Calu3 (cell line): ENCODE data around the gene MAP1LC3A. TPM values are rescaled to one million over a fixed set of nuclear protein-coding genes. Genes with fewer than 3 reads are reported as not detected.
A peak's percentile ranks its signal among the peaks of the same experiment; 100 is the strongest.

Experiments used
- BruUV-seq: library from RNA; stranded (reverse); fragments of 400-500 nt; replicated peaks from 2 replicates; lab custom pipeline; 2021; lab: Mats Ljungman, UMichigan
- CTCF ChIA-PET: fragments of 300-600 bp; sonication (Branson Sonifier 250); formaldehyde crosslinking; loops from one replicate; lab custom pipeline; 2022; ENCODE audit warnings: antibody characterized with exemption; lab: Charles Lee
- DNase-seq: peaks from one replicate; pipeline ENCODE4 v3.0.0; 2022
- H3K27ac Mint-ChIP-seq: one replicate; pipeline ENCODE4 v1.8.0; 2022; ENCODE audit warnings: mixed read lengths; ENCODE audit not compliant: unreplicated experiment
- H3K27me3 Mint-ChIP-seq: one replicate; pipeline ENCODE4 v1.8.0; 2022; ENCODE audit warnings: mixed read lengths; ENCODE audit not compliant: unreplicated experiment
- H3K36me3 Mint-ChIP-seq: one replicate; pipeline ENCODE4 v1.8.0; 2022; ENCODE audit warnings: mild to moderate bottlenecking, moderate library complexity, mixed read lengths; ENCODE audit not compliant: insufficient read depth, unreplicated experiment
- H3K4me1 Mint-ChIP-seq: one replicate; pipeline ENCODE4 v1.8.0; 2022; ENCODE audit warnings: mild to moderate bottlenecking, low read depth, mixed read lengths; ENCODE audit not compliant: unreplicated experiment
- H3K4me3 Mint-ChIP-seq: one replicate; pipeline ENCODE4 v1.8.0; 2022; ENCODE audit warnings: mild to moderate bottlenecking, low read depth, moderate library complexity, mixed read lengths; ENCODE audit not compliant: unreplicated experiment
- H3K9me3 Mint-ChIP-seq: one replicate; pipeline ENCODE4 v1.8.0; 2022; ENCODE audit warnings: low read depth, mixed read lengths; ENCODE audit not compliant: unreplicated experiment
- intact Hi-C: fragments of 100-400 bp; cut with micrococcal nuclease; formaldehyde crosslinking; loops from one replicate; pipeline ENCODE4 v1.10.0; 2022; ENCODE audit not compliant: unreplicated experiment
- total RNA-seq: library from RNA; stranded (reverse); gene quantifications from 2 replicates; pipeline ENCODE4 v1.2.3, GENCODE V29; 2022
- TF ChIP-seq, protein P1 (sequence below): fragments of 200-600 bp; IDR thresholded peaks from one replicate; pipeline ENCODE4 v1.8.0; 2022; ENCODE audit warnings: antibody characterized with exemption; ENCODE audit not compliant: unreplicated experiment

The MAP1LC3A gene
- total RNA-seq, 1 experiment from 2014 or later, result 0.78 TPM

DNA sequence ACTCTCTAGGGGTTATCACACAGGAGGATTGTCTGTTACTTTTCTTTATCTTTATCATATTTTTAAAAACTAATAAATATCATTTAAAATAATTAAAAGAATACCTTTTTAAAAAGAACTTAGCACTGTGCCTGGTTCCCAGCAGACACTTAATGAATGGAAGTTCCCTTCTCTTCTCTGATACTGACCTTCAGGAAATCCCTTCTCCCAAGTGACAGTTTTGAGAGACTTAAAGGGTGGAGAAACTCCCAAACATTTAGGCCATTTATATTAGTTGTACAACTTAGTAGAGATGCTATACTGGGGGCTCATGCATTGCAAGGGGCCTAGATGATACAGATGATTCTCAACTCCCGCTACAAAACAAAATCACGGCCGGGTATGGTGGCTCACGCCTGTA, 18.5 kb downstream of the MAP1LC3A start:
- Mint-ChIP-seq H3K27ac (no peak overlapping the region), H3K27me3 (no peaks in the 10 kb centered on the region), H3K4me1 (peaks cover 17% of the 10 kb centered on the region), H3K4me3 (no peak overlapping the region), H3K36me3 (no peaks in the 10 kb centered on the region), H3K9me3 (no peaks in the 10 kb centered on the region)
- DNase-seq, result no peak
- TF ChIP-seq, protein P1, sequence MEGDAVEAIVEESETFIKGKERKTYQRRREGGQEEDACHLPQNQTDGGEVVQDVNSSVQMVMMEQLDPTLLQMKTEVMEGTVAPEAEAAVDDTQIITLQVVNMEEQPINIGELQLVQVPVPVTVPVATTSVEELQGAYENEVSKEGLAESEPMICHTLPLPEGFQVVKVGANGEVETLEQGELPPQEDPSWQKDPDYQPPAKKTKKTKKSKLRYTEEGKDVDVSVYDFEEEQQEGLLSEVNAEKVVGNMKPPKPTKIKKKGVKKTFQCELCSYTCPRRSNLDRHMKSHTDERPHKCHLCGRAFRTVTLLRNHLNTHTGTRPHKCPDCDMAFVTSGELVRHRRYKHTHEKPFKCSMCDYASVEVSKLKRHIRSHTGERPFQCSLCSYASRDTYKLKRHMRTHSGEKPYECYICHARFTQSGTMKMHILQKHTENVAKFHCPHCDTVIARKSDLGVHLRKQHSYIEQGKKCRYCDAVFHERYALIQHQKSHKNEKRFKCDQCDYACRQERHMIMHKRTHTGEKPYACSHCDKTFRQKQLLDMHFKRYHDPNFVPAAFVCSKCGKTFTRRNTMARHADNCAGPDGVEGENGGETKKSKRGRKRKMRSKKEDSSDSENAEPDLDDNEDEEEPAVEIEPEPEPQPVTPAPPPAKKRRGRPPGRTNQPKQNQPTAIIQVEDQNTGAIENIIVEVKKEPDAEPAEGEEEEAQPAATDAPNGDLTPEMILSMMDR, result no peak
- intact Hi-C loops, result no loop called here
- CTCF ChIA-PET, result interaction anchor here (0.5 kb wide), 1 partner anchor 369 kb away, joined by 3 read pairs; no protein-coding TSS in a partner anchor
- BruUV-seq, result no TSS peak

DNA sequence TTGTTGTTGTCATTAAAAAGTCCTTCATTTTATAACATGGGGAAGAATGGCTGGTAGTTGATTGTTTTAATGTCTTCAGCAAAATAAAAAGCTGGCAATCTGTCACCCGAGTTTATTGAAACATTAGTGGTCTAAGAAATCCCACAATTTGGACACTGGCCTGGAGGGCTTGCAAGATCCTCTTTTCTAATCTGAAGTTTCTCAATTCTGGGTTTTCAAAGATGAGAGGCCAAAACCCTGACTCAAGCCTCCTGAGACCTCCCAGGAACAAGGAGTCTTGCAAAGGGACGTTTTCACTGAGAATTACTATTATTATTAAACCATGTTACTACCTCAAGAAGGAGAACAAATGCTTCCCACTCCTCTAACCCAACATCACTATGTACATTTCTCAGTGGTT, 19.5 kb downstream of the MAP1LC3A start:
- Mint-ChIP-seq H3K36me3 (no peaks in the 10 kb centered on the region), H3K9me3 (no peaks in the 10 kb centered on the region), H3K27ac (no peak overlapping the region), H3K4me1 (peaks cover 17% of the 10 kb centered on the region), H3K4me3 (no peak overlapping the region), H3K27me3 (no peaks in the 10 kb centered on the region)
- intact Hi-C loops, result loop anchor here (2.0 kb wide), 1 partner anchor 191 kb away; no protein-coding TSS in a partner anchor
- CTCF ChIA-PET, result interaction anchor here (1.0 kb wide), 1 partner anchor 192 kb away, joined by 3 read pairs; no protein-coding TSS in a partner anchor
- BruUV-seq, result no TSS peak
- no peak for DNase-seq
- TF ChIP-seq, protein P1, result no peak

DNA sequence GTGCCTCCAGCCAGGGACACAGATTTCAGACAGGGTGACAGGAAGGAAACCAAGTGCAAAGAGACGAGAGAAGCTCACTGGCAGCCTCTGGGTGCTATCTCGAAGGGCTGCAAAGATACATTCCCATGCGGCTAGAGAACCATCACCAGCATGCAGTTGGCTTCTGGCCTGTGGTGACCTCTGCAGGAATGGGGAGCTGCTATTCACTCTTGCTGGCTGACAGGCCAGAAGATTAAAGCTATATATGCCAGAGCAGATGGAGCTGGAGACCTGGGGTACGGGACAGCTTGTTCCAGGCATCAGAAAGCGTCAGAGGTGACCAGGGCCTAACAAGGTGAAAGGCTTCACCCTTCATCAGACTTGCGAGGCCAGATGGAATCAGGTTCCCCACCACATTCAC, 20.0 kb downstream of the MAP1LC3A start:
- peaks cover 17% of the 10 kb centered on the region for H3K4me1 Mint-ChIP-seq
- CTCF ChIA-PET, result interaction anchor here (1.0 to 2.6 kb wide), 6 partner anchors 9 to 192 kb away, joined by 3 to 34 read pairs (median 4); no protein-coding TSS in a partner anchor
- no TSS peak for BruUV-seq
- no peak overlapping the region for H3K27ac Mint-ChIP-seq
- no peak for DNase-seq
- H3K4me3 Mint-ChIP-seq, result no peak overlapping the region
- intact Hi-C loops, result loop anchor here (2.0 kb wide), 1 partner anchor 190 kb away; no protein-coding TSS in a partner anchor
- no peaks in the 10 kb centered on the region for H3K36me3 Mint-ChIP-seq
- TF ChIP-seq, protein P1, result no peak
- no peaks in the 10 kb centered on the region for H3K27me3 Mint-ChIP-seq
- H3K9me3 Mint-ChIP-seq, result no peaks in the 10 kb centered on the region

DNA sequence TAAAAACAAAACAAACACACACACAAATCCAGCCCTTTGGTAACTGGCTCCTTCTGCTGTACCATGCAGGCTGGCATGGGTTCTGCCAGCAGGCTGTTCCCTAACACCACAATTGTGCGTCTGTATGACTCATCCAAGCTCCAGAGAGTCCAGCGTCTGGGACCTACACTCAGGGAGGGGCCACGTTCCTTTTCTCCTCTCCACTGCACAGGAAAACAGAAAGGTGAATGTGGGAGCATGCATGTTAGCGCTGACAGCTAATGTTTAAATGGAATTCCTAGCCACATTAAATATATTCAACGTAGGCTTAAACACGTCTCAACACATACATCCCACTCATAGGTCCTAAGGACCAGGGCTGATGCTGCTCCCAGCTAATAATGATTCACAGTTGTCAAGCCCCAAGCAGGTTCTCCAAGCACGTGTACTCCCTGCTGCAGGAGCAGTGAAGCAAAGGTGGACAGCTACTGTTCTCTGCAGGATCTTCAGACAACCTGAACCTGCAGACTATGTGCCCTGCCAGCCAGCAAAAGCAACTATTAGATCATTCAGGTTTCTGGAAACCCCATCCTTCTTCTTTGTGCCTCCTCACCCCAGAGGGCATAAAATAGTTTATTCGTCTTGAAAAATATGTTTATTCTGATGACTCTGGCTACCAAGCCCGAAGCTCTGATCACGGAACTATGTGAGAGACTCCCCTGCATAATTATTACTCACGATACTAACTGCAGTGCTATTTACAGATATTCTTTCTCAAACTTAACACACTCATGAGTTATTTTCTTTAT, 20.9 kb downstream of the MAP1LC3A start:
- TF ChIP-seq, protein P1, result peak; percentile 64
- BruUV-seq, result no TSS peak
- CTCF ChIA-PET, result interaction anchor here (0.6 to 2.6 kb wide), 7 partner anchors 10 to 190 kb away, joined by 3 to 34 read pairs (median 3); no protein-coding TSS in a partner anchor
- H3K4me3 Mint-ChIP-seq, result no peak overlapping the region
- no peaks in the 10 kb centered on the region for H3K36me3 Mint-ChIP-seq
- no peaks in the 10 kb centered on the region for H3K27me3 Mint-ChIP-seq
- DNase-seq, result peak; percentile 71
- H3K9me3 Mint-ChIP-seq, result no peaks in the 10 kb centered on the region
- H3K27ac Mint-ChIP-seq, result no peak overlapping the region
- intact Hi-C loops, result loop anchor here (1.0 to 2.0 kb wide), 3 partner anchors 129 to 194 kb away; no protein-coding TSS in a partner anchor
- peaks cover 17% of the 10 kb centered on the region for H3K4me1 Mint-ChIP-seq
